DOHH2 (cell line): ENCODE measurements around the gene GPD1.
A peak's percentile ranks its signal among the peaks of the same experiment; 100 is the strongest.

ENCODE experiments used
- H3F3A ChIP-seq: fragments of 200-600 bp; sonication (generic), shearing (Covaris generic); 2 replicates; pipeline ENCODE4 v1.6.0; 2016; ENCODE audit warnings: antibody characterized with exemption, mild to moderate bottlenecking; ENCODE audit not compliant: control insufficient read depth, insufficient read depth
- H3K27ac ChIP-seq: fragments of 200-600 bp; sonication (generic); 2 replicates; pipeline ENCODE4 v1.5.1; 2014; ENCODE audit warnings: low read depth, mild to moderate bottlenecking, low read length, moderate library complexity
- H3K27me3 ChIP-seq: fragments of 200-600 bp; sonication (generic); 2 replicates; pipeline ENCODE4 v1.6.1; 2014; ENCODE audit warnings: mild to moderate bottlenecking, low read length, mixed read lengths; ENCODE audit not compliant: control insufficient read depth
- H3K36me3 ChIP-seq: fragments of 200-600 bp; sonication (generic); 2 replicates; pipeline ENCODE4 v1.6.1; 2014; ENCODE audit warnings: mild to moderate bottlenecking, low read length, moderate library complexity, mixed read lengths; ENCODE audit not compliant: control insufficient read depth
- H3K4me1 ChIP-seq: fragments of 200-600 bp; sonication (generic); 2 replicates; pipeline ENCODE4 v1.6.1; 2014; ENCODE audit warnings: mild to moderate bottlenecking, low read length, mixed read lengths; ENCODE audit not compliant: control insufficient read depth
- H3K4me2 ChIP-seq: fragments of 200-600 bp; sonication (generic); 2 replicates; pipeline ENCODE4 v1.6.0; 2014; ENCODE audit warnings: mild to moderate bottlenecking, low read length, moderate library complexity
- H3K4me3 ChIP-seq: fragments of 200-600 bp; sonication (generic); 2 replicates; pipeline ENCODE4 v1.5.1; 2014; ENCODE audit warnings: mild to moderate bottlenecking, low read length, mixed read lengths
- H3K79me2 ChIP-seq: fragments of 200-600 bp; sonication (generic); 2 replicates; pipeline ENCODE4 v1.6.1; 2014; ENCODE audit warnings: mild to moderate bottlenecking, low read length, mixed read lengths; ENCODE audit not compliant: control insufficient read depth
- H3K9me2 ChIP-seq: fragments of 200-600 bp; sonication (generic); replicated peaks from 2 replicates; pipeline ENCODE4 v1.6.1; 2014; ENCODE audit warnings: mild to moderate bottlenecking, low read length, mixed read lengths; ENCODE audit not compliant: control insufficient read depth
- H3K9me3 ChIP-seq: fragments of 200-600 bp; sonication (generic); 2 replicates; pipeline ENCODE4 v1.6.1; 2014; ENCODE audit warnings: antibody characterized with exemption, low read length, mixed read lengths; ENCODE audit not compliant: control insufficient read depth, insufficient read depth
- H4K20me1 ChIP-seq: fragments of 200-600 bp; sonication (generic); 2 replicates; pipeline ENCODE4 v1.6.0; 2014; ENCODE audit warnings: low read depth, mild to moderate bottlenecking, antibody characterized with exemption, low read length, moderate library complexity; ENCODE audit not compliant: control insufficient read depth, insufficient read depth
- EZH2phosphoT487 ChIP-seq: fragments of 200-600 bp; sonication (generic); IDR thresholded peaks from 2 replicates; pipeline ENCODE4 v1.6.1; 2017; ENCODE audit warnings: borderline replicate concordance, mild to moderate bottlenecking, antibody characterized with exemption, low read length, moderate library complexity, mixed read lengths
- TF ChIP-seq, protein P1 (sequence below): fragments of 200-600 bp; sonication (generic); IDR thresholded peaks from one replicate; pipeline ENCODE4 v1.5.1; 2014; ENCODE audit warnings: antibody characterized with exemption, mild to moderate bottlenecking, low read depth, low read length; ENCODE audit not compliant: poor library complexity, severe bottlenecking

The GPD1 gene

DNA sequence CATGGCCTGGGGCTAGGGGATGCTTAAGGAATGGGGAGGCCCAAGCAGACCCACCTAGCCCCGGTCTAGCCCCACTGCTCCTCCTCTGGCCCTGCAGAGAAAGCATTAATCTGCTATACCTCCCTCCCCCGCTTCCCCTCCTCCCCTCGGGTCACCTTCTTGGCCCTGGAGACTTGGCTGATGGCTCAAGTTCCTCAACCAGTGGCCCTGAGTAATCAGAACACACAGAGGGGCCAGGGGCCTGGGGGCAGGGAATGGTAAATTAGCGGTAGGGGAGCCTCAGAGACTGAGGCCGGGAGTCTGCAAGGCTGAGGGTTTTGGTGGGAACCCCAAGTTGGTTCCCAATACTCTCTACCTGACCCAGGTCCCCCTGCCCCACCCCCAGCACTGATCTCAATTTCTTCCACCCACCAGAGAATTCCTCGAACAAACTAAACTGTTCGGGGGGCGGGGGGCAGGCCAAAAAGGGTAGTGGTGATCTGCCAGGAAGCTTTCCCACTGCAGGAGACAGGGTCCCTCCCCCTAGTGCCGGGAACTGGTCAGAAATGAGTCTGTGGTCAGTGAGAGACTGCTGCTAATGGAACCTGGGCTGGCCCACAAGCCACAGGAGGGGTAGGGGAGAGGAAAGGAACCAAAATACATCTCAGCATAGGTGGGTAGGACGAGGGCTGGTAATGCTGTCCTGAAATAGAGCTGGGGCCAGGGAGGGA lies 31.5 kb upstream of the GPD1 start:
- Histone ChIP-seq H3K27me3 (peaks cover 3% of the 10 kb centered on the region; the same call in 1 of the 2 replicates), H3F3A (no peaks in the 10 kb centered on the region), H3K9me3 (no peaks in the 10 kb centered on the region), H3K36me3 (no peaks in the 10 kb centered on the region), H3K4me3 (no peak overlapping the region), H3K4me1 (peaks cover 19% of the 10 kb centered on the region), H4K20me1 (no peaks in the 10 kb centered on the region), H3K27ac (no peak overlapping the region), H3K9me2 (no peaks in the 10 kb centered on the region), H3K4me2 (peak overlapping the region; percentile 21; the same call in 1 of the 2 replicates), H3K79me2 (no peaks in the 10 kb centered on the region)
- TF ChIP-seq EZH2phosphoT487: no peak

GRCh38 chr12:50073206-50073605 lies 30.6 kb upstream of the GPD1 start:
- no peaks in the 10 kb centered on the region for H3K9me2 ChIP-seq
- H3K4me1 ChIP-seq: peaks cover 19% of the 10 kb centered on the region
- no peak overlapping the region for H3K4me3 ChIP-seq
- no peaks in the 10 kb centered on the region for H3K79me2 ChIP-seq
- no peaks in the 10 kb centered on the region for H3K36me3 ChIP-seq
- no peaks in the 10 kb centered on the region for H3F3A ChIP-seq
- no peaks in the 10 kb centered on the region for H3K9me3 ChIP-seq
- no peaks in the 10 kb centered on the region for H4K20me1 ChIP-seq
- TF ChIP-seq, protein P1, sequence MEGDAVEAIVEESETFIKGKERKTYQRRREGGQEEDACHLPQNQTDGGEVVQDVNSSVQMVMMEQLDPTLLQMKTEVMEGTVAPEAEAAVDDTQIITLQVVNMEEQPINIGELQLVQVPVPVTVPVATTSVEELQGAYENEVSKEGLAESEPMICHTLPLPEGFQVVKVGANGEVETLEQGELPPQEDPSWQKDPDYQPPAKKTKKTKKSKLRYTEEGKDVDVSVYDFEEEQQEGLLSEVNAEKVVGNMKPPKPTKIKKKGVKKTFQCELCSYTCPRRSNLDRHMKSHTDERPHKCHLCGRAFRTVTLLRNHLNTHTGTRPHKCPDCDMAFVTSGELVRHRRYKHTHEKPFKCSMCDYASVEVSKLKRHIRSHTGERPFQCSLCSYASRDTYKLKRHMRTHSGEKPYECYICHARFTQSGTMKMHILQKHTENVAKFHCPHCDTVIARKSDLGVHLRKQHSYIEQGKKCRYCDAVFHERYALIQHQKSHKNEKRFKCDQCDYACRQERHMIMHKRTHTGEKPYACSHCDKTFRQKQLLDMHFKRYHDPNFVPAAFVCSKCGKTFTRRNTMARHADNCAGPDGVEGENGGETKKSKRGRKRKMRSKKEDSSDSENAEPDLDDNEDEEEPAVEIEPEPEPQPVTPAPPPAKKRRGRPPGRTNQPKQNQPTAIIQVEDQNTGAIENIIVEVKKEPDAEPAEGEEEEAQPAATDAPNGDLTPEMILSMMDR: no peak
- no peak for TF ChIP-seq EZH2phosphoT487
- no peak overlapping the region for H3K4me2 ChIP-seq
- no peak overlapping the region for H3K27ac ChIP-seq
- H3K27me3 ChIP-seq: no peaks in the 10 kb centered on the region

DNA sequence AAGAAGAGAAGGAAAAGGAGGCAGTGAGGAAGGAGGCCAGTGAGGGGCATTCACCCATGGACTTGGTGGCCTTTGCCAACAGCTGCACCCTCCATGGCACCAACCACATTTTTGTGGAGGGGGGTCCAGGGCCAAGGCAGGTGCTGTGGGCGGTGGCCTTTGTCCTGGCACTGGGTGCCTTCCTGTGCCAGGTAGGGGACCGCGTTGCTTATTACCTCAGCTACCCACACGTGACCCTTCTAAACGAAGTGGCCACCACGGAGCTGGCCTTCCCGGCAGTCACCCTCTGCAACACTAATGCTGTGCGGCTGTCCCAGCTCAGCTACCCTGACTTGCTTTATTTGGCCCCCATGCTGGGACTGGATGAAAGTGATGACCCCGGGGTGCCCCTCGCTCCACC lies 30.1 kb upstream of the GPD1 start:
- H3K9me2 ChIP-seq: no peaks in the 10 kb centered on the region

More for the DNA sequence above, 30.1 kb upstream of the GPD1 start:
- no peak overlapping the region for H3K27ac ChIP-seq
- H3K9me3 ChIP-seq: no peaks in the 10 kb centered on the region
- no peaks in the 10 kb centered on the region for H3K27me3 ChIP-seq
- H3F3A ChIP-seq: no peaks in the 10 kb centered on the region
- no peaks in the 10 kb centered on the region for H4K20me1 ChIP-seq
- TF ChIP-seq, protein P1: no peak
- TF ChIP-seq EZH2phosphoT487: no peak
- H3K4me3 ChIP-seq: no peak overlapping the region
- peaks cover 19% of the 10 kb centered on the region for H3K4me1 ChIP-seq
- no peaks in the 10 kb centered on the region for H3K36me3 ChIP-seq
- no peaks in the 10 kb centered on the region for H3K79me2 ChIP-seq
- H3K4me2 ChIP-seq: no peak overlapping the region
